GM21390 (cell line): Measurements from ENCODE around the gene PBX1.

Experiments
- ATAC-seq: cut with Tn5 transposase; IDR thresholded peaks from one replicate; pipeline ENCODE4 v1.9.1; 2021; ENCODE audit not compliant: unreplicated experiment

Gene PBX1

DNA sequence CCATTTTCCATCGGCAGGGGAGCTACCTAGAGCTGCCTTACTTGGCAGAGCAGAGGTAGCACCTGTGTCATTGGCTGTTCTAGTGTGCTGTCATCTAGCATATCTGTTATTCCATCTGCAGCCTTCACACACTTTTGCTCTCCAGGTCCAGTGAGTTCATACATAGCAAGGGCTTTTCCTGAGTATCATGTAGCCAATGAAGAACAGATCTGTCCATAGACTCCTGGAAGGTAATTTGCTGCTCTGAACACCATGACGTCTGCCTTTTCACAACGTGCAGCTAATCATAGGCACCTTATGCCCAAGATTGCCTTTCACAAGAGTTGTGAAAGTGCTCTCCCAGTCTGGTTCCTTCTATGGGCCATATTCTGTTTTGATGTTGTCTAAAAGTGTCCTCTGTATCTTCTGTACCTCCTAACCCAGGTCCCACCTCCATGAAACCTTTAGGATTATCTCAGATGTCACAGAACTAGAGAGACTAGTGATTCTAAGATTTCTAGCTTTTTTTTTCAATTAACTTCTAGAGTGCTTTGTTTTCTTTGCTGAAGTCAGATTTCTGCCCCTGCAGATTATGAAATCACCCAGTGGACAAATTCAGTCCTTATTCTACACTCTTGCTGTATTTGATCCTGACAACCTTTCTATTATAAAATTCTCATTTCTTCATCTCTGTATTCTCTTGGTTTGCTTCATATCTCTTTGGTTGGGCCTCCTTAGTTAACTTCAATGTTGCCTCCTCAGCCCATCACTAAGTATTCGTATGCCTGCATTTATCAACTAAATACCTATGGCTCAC, 134.8 kb downstream of the PBX1 start:
- no peak for ATAC-seq

DNA sequence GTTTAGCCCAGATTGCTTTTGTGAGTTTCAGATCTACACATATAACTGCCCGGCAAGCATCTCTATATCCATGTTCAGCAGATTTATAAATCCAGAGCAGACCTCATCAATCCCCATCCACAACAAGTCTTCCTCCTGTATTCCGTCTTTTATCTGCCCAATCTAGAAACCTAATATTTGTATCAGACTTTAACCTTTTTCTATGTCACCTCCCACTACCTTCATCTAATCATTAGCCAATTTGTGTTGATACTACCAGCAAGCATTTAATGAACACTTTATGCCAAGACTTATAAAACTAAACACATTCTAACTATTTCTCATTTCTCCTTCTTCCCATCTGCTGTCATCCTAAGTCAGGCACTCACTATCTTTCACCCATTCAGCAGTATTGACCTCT, 135.5 kb downstream of the PBX1 start:
- ATAC-seq, result no peak

DNA sequence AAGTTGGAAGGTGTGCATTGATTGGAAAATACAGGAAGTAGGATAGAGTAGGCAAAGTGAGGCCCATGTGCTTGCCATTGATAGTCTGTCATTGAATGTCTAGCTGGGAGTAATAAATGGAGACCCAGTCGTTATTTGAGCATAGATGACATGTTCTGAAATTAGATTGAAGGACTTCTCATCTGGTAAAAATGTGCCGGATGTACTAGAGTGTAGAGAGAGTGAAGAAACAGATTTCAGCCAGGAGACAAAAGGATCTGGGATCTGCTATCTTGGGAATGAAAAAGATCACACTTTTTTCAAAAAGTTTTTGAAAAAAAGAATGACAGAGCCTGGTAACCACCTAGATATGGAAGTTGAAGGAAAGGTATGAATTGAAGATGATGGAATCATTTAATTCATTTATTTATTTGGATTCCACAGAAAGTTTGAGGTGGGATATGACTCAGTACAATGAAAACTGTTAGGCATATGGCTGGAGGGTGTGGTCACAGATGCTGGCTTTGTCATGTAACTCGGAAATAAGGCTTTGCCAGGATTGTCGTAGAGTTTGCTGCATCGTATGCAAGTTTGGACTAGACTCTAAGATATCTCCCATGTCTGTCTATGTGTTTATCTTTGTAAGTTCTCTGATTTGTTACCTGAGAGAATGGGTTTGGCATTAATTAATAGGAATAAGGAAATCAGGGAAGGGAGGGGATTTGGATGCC, 137.1 kb downstream of the PBX1 start:
- no peak for ATAC-seq

DNA sequence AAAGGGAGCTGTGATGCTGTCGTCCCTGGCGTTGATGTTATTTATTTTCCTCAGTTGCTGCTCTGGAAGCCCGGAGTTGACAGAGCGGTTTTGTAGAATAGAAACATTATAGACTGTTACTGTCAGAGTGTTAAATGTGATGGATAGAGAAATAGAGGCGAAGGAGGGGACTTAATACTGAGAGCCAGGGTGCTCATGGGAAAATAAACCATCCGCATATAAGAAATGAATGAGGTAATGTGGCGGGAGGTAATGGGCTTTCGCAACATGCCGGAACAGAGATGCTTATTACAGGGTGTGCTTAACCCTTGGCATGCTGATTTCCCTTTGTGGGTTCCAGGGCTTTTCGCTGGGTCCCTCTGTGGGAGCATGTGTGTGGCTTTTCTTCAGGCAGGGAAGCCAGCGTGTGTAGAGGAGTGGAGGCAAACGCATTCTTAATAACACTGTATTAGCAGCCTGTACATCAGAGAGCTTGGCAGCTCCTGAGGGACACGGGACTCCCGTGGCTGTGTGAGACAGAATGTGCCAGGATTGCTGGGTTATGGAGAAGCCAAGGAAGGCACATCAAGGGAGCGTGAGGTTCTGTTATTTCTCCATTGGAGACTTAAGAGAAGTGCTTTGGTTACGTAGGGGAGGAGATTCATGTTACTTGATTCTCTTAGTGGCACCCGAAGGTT, 141.0 kb downstream of the PBX1 start:
- no peak for ATAC-seq

DNA sequence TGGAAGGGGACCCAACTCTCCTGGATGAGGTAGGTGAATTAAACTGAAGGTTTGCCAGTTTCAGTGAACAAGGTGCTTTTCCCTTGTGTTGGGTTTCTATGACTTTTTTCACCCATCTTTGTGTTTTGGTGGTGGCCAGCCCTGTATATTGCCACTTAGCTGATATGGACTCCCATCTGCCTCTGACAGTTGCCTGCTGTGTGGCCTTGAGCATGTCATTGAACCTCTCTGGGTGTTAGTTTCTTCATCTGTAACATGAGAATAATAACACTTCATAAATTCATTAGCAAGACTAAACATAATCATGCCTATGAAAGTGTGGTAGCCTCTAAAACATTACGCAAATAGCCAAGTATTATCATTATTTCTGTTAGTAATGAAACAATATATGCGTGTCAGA, 141.7 kb downstream of the PBX1 start:
- no peak for ATAC-seq

DNA sequence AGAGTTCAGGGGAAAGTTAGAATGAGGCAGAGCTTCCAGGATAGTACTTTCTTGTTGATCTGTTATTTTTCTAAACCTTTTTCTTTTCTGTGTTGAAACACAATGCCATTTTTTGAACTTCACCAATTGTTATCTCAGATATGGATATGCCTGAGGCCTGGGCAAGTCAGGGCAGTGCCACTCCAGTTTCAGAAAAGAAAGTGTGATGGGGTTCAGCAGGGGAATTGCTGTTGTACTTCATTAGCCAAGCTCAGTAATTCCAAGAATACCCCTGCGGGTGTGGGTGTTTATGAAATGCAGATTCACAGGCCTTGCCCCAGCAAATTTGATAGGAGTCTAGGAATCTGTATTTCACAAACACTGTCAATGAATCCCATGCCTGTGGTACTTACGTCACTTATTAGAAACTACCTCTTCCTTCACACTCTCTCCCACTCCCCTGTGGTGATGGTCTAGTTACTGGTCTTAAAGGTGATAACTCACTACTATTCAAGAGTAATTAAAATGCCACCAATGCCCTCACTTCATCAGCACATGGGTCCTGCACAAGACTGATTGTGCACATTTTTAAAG, 142.3 kb downstream of the PBX1 start:
- no peak for ATAC-seq

DNA sequence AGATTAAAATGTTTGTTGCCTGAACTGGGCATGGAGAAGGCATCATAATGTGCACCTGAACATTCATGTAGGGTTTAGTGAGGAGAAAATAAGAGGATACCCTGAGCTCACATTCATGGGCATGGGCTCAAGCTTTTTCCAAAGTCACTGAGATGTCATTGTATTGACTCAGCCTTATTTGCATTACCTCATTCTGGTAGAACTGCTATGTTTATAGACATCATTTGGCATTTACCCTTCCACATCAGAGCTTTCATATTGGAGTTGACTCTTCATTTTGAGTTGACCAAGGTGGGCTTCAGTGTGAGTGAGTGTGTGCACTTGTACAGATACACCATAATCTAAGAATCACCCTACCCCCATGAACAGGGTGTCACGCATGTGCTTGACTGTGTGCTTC, 143.2 kb downstream of the PBX1 start:
- no peak for ATAC-seq

DNA sequence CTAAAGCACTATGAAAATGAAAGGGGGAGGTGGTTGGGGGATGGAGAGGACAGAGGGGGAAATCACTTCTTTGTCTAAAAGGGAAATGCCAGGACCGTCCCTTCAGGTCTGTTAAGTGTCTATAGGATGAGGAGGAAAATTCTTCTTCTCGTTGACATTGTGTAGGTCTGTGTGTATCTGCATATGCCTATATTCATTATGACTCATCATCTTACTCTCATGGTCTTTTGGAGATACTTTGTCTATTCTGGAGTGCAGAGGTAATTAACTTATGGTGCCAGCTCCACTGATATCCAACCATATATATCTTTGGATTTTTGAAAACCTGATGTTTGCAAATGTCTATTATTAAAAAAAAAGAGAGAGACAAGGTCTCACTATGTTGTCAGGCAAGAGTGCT, 143.7 kb downstream of the PBX1 start:
- no peak for ATAC-seq

DNA sequence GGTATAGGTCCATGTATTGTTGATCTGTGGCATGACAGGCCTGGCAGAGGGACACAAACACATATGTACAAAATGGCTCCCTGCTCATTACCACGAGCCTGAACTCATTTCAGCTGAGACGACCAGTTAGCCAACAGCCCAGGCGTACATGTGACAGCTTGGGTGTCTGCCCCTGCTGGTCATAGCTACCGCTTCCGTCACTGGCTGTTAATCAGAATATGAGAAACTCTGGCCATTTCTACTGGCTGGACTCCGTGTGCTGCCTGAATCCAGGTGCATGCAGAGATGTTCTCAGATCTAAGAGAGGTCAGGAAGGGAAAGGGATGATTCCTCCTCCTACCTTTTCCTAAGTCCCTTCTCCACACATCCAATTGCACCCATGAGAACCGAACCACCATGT, 144.5 kb downstream of the PBX1 start:
- no peak for ATAC-seq

DNA sequence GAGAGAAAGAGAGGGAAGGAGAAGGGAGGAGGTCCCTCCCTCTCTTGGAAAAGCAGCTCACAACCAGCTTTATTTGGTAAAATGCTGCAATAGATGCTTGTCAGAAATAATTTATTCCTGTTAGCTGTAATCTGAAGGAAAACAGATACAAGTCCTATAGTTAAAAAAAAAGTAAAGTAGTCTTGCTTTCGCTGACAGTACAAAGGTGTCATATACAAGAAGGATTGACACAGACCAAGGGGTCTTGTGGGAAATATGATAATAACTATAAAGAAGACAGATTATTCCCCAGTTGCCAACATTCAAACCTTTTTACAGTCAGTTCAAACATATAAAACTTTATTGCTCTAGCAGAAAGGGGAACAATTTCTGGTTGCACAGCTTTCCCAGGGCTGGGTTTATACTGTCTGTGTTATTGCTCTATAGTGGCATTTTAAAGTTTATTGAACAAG, 145.0 kb downstream of the PBX1 start:
- no peak for ATAC-seq

DNA sequence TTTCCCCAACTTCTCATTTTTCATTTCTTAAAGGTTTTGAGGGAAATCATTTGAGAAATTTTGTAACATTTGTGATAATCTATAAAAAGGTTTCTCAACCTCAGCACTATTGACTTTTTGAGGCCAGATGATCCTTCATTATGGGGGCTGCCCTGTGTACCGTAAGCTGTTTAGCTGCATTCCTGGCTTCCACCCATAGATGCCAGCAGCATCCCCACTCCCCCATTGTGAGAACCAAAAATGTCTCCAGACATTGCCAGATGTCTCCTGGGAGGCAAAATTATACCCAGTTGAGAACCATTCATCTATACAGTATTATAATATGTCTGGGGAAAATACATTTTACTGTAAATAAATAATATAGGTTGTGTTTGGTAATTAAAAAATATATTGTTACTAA, 146.0 kb downstream of the PBX1 start:
- ATAC-seq, result no peak

DNA sequence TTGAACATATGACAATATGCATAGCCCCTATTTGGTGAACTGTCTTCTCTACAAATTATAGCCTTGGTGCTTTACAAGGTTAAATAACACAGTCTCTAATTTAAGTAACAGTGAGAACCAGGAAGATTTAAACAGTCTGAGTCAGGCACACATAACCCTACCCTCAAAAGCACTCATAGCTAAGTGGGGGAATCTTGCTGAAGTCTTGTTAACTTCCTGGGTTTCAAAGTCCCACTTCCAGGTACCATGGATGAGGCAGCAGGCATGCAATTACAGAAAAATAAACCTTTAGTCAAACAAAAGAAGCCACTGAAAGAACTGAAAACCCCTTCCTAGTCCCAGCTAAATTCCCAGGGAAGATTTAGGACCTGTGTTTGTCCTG, 147.6 kb downstream of the PBX1 start:
- ATAC-seq, result no peak

DNA sequence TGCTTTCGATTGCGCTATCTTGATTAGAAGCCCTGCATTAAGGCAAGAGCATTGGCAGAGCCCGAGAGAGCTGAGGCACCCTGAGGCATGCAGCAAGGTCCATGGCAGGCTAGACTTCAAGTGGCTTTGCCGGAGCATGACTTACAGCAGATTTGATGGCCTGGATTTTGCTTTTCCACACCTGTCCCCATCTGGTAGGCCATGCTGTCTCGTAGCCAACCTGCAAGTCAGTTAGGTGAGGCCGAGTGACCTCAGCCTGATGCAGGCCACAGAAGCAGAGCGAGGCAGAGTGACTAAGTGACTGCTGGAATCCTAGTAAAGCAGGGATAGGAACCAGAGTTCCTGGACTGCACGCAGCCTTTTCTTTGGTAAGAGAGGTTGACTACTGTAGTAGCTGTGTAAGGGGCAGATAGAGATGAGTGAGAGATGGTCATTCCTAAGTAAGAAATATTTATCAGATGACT, 148.9 kb downstream of the PBX1 start:
- ATAC-seq, result no peak

DNA sequence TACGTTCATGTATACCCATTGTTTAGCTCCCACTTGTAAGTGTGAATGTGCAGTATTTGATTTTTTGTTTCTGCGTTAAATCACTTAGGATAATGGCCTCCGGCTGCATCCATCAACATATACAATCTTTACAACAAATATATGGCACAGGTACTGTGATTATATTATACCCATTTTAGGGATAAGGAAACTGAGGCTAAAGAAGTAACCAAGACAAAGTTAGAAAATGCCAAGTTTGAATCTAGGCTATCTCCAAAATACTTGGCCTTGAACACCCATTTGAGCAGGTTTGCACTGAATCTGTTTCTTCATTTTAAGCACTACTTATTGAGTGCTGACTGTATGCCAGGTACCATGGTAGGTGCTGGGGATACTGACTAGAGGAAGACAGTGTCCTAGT, 149.6 kb downstream of the PBX1 start:
- no peak for ATAC-seq

DNA sequence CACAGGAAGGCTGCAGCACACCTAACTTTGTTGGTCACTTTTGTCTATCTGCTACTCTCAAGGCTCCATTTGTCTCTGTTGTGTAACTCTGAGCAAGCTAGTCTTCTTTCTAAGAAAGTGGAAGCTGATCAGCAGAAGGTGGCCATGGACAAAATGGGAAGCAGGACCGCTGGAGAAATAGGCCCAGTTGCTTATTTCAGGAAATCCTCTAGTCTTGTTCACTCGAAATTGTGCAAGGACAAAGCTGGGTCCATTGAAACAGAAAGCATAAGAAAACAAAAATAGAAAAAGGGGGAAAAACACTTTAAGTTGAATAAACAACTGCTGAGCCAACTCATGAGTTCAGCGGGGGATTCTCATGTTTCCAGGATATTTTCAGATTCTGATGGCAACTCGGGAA, 150.1 kb downstream of the PBX1 start:
- no peak for ATAC-seq

DNA sequence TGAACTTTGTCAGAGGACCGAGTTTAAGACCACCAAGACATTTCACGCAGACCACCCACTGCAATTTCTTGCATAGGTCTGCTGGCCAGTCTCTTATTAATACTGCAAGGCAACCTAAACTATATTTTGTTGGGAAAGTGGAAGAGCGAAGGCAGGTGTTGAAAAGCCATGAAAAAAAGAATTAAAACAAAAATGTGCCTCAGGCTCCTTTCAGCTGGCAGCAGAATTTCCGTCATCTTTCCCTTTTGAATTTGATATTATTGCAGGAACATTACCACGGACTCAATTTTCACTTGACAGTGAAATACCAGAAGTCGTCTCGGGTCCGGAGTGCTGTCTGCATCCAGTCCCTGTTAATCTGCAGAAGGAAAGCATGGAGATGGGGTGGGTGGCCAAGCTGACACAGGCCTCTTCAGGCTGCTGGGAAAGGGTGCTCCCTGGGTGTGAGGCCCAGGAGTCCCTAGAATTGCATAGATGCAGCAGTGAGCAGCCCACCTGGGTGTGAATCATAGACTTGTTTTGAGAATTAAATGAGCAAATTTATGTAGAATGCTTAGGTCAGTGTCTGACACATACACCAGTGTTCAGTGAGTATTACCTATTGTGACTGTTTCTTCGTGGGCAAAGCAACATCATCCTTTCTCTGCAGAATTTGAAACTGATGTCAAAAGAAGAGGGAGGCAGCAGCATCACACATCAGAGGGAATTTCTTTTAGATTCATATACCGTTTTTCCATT, 150.7 kb downstream of the PBX1 start:
- no peak for ATAC-seq

DNA sequence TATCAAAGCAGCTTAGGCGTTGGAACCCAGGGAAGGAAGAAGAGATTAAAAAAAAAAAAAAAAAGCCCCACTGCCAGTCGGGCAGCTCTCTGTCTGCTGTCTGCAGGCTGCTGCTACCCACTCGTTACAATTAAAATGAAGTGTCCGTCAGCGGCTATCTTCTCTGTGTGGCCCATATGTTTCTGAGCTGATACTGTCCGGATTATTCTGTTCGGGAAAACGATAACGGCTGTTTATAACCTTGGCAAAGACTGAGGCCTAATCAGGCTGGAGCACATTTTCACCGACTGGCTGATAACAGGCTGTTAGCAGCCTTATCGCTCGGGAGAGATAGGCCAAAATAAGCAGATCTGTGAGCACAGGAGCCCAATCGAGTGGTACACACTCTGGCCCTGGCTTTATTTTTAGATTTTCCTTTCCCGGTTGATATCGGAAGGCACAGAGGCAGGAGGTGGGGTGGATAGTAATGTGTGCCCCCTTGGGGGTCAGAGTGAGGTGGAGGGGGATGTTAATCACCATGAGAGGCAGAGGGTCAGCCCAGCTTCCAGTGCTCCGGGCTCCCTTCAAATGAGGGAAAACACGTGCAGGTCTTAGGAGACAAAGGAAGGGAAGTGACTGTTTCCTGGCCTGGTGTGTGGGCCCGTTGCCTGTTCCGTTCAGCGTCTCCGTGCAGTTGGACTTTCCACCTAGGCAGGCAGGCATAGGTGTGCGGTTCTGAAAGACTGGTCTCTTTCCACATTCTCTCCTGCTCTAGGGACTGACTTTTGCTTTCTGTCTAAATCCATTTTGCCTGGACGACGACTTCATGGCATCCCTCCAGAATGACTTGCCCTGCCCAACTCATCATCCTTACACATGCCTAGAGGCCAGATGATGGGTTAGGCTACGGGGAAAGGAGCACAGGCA, 153.4 kb downstream of the PBX1 start:
- ATAC-seq, result no peak

DNA sequence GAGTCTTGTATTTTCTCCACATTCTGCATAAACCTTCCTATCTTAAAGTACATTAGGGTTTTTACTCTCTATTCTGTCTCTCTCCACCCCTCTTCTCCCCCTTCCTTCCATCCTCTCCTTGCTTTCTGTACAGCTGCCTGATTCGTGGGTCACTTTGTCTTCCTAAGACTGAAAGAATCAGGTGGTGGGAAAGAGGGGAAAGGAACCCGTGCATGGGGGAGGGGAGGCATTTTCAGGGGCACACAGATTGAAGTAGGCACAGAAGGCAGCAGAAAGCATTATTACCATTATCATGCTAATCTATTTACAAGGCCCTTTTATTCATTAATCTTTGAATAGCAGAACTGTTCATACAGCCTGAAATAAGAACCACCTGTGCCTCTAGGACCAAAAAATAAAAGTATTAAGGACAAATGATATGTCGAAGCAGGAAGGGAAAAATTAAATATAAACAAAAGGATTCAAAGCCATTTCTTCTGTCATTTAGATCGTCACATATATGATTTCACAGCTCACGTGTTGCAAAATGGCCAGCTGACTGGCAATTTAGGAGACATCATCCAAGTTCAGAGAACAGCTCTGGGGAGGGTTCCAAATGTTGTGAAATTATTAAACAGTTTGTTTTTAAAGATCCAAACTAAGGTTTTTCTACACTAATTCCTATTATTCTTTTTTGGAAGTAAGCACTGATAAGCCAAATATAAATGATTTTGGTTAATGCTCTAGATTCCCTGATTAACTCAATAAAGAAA, 154.6 kb downstream of the PBX1 start:
- ATAC-seq, result no peak

DNA sequence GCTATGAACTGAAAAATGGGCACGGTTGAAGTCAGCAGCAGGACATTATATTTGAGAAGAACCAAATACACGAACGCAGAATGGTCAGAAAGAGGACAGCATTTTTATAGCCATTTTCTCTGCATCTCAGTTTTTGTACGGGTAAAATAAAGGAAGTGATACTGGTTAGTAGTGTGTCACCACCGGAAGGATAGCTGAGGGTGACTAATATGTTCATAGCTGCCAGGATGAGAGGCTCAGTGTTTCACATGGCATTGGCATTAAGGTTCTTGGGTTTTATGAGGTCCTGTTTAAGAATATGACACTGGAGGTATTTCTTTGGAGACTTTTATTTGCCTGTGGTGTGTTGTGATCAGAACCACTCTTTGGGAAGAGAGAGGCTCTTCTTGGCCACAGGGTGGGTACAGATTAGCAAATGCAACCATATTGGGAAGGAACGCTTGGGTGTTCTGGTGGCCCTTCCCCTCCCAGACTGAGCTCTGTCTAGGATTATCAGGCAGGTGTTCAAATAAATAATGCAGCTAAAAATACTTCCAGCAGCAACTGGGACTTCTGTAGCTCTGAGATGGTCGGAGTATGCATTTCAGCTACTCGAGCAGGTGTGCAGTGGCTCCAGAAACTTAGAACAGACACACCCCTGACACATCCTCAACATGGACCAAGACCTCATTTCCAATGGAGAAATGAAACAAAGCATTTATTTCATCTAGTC, 158.2 kb downstream of the PBX1 start:
- ATAC-seq, result peak; percentile 88
